Pulmonary artery endothelial cell (primary cell): Measurements from ENCODE around the gene ZNF428. TPM values are rescaled to one million over a fixed set of nuclear protein-coding genes. Genes with fewer than 3 reads are reported as not detected.

Experiments used
- DNase-seq: peaks from one replicate; pipeline ENCODE4 v3.0.0-alpha.2; 2011; ENCODE audit warnings: low read depth, low spot score
- total RNA-seq: library from RNA; depleted of rRNA; stranded (reverse); fragments of >200 nt; gene quantifications from 2 replicates; pipeline ENCODE4 v1.2.3, GENCODE V29; 2014

The ZNF428 gene
- total RNA-seq, 1 donor from 2014 or later = 48.7 TPM

DNA sequence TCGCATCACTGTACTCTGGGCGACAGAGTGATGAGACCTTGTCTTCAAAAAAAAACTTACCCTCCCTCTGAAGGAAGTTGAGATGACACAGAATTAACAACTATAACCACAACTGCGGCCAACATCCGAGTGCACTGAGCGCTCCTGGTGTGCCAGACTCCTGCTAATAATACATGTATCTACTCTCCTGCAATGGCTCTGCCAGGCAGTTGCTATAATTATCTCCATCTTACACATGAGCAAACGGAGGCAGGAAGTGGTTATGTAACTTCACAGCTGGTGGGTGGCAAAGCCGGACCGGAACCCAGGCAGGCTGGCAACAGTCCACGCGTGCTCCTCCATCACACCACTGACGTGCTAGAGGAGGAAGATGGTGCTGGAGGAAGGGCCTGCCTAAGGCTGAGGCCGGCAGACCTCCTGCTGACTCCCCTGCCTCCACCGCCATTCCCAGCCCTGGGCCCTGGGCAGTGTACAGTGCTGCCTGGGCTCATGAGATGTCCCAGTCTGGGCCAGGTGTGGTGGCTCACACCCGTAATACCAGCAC lies 56.7 kb downstream of the ZNF428 start:
- peak; percentile 63 for DNase-seq

DNA sequence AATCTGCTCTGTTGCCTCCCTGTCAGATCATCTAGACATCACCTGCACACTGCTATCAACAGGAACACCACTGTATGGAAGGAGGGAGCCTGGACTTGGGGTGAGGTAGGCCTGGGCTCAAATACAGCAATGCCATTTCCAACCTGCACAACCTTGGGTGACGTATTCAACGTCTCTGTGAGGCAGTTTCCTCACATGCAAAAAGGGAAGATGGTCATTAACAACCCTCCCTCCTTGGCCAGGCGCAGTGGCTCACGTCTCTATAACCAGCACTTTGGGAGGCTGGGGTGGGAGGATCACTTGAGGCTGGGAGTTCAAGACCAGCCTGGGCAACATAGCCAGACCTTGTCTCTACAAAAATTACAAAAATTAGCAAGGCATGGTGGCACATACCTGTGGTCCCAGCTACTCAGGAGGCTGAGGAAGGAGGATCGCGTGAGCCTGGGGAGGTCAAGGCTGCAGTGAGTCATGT lies 57.2 kb downstream of the ZNF428 start:
- no peak for DNase-seq

DNA sequence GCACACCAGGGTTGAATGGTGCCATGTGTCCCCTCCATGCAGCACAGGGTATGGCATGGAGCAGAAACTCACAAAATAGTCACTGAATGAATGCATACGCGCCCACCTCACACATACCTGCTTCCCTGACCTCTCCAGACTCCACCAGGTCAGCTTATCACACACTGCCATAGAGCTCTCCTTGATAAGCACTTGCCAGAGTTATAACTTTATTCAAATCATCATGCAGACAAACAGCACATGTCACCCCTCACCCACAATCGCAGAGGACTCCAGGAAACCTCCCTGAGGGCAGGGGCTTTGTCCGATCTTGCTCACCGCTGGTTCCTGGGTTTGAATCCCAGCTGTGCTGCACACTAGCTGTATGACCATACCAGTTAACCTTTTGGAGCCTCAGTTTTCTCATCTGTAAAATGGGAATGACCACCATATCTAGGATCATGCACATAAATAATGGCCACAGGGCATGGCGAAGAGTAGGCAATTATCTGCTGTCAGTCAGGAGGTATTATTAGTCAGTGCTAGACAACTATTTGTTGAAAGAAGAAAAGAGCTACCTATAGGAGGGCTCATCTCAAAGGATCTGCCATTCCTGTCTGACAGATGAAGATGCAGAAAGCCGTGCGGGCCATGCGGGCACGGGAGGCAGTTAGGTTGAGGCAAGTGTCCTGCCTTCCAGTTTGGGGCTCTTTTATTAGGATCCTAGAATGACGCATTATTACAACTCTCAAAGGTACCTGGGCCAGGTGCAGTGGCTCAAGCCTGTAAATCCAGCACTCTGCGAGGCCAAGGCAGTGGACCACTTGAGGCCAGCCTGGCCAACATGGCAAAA lies 58.1 kb downstream of the ZNF428 start:
- no peak for DNase-seq

DNA sequence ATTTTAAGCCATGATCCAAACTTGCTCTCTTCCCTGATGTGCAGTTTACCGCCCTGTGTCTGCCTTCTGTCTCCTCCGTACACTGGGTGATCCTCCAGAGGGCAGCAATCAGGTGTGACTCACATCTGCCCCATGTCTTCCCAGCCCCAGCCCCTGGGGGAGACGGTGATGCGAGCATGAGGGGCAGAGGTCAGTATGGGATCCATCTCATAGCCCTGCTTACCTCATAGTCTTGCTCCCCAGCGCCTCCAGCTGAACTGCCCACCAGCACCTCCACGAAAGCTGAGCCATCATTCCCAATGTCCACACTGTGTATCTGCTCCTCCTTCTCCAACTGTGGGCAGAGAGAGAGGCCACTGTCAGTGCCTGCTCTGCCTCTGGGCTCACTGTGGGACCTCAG lies 58.7 kb downstream of the ZNF428 start:
- no peak for DNase-seq

Other genes with a start within 250 kb of the ZNF428 start
- not detected in 2 replicates for gene TEX101, start 204.7 kb downstream of the ZNF428 start, total RNA-seq
- gene LYPD3, start 154.0 kb downstream of the ZNF428 start, total RNA-seq = not detected in 2 replicates
- gene PHLDB3, start 114.9 kb downstream of the ZNF428 start, total RNA-seq = 9.0 and 11.4 TPM in 2 replicates
- gene ETHE1, start 92.4 kb downstream of the ZNF428 start, total RNA-seq = 69.9 and 81.1 TPM in 2 replicates
- 0.07 TPM in 1 of 2 replicates, not detected in the other for gene ZNF575, start 86.4 kb downstream of the ZNF428 start, total RNA-seq
- gene XRCC1, start 44.1 kb downstream of the ZNF428 start, total RNA-seq = 18.4 and 19.5 TPM in 2 replicates
- 0.73 and 2.3 TPM in 2 replicates for gene PINLYP, start 43.8 kb downstream of the ZNF428 start, total RNA-seq
- 26.2 and 27.0 TPM in 2 replicates for gene IRGQ, start 23.5 kb downstream of the ZNF428 start, total RNA-seq
- 15.0 and 16.0 TPM in 2 replicates for gene ZNF576, start 23.0 kb downstream of the ZNF428 start, total RNA-seq
- gene SRRM5, start 7.5 kb downstream of the ZNF428 start, total RNA-seq = 0.04 TPM in 1 of 2 replicates, not detected in the other
- gene CADM4, start 20.2 kb upstream of the ZNF428 start, total RNA-seq = 4.3 and 5.6 TPM in 2 replicates
- gene PLAUR, start 50.5 kb upstream of the ZNF428 start, total RNA-seq = 55.2 and 72.8 TPM in 2 replicates
- not detected in 2 replicates for gene IRGC, start 96.4 kb upstream of the ZNF428 start, total RNA-seq
- gene SMG9, start 135.3 kb upstream of the ZNF428 start, total RNA-seq = 5.9 and 10.4 TPM in 2 replicates
- 0.46 and 0.49 TPM in 2 replicates for gene KCNN4, start 161.3 kb upstream of the ZNF428 start, total RNA-seq
- gene LYPD5, start 182.8 kb upstream of the ZNF428 start, total RNA-seq = 0.39 and 0.53 TPM in 2 replicates
- gene ZNF283, start 207.7 kb upstream of the ZNF428 start, total RNA-seq = 7.9 and 13.0 TPM in 2 replicates